Right lobe of liver (tissue), 6 donors: ENCODE measurements around the gene TSPAN18. TPM values are rescaled to one million over a fixed set of nuclear protein-coding genes. Genes with fewer than 3 reads are reported as not detected.
A peak's percentile ranks its signal among the peaks of the same experiment; 100 is the strongest.

Experiments used
- ATAC-seq, 4 donors: fragments of 200-7000 bp; cut with Tn5 transposase; one replicate each; pipeline ENCODE4 v1.9.1; 2020; ENCODE audit warnings: mild to moderate bottlenecking in 4 of 4, moderate library complexity in 4 of 4
- DNase-seq, 3 donors: peaks; one replicate each; pipeline ENCODE4 v3.0.0-alpha.2; 2020
- H3K27ac ChIP-seq, 3 donors: fragments of 200-600 bp; one replicate each; pipeline ENCODE4 v1.8.0; 2022
- H3K27me3 ChIP-seq, 2 donors: fragments of 200-600 bp; one replicate each; pipeline ENCODE4 v1.8.0; 2022
- H3K36me3 ChIP-seq, 4 donors: fragments of 200-600 bp; sonication (generic) in 1 of 4; one replicate each; pipeline versions ENCODE4 v1.5.1 to v1.8.0; 2017 to 2022; ENCODE audit warnings: control low read depth in 1 of 4
- H3K4me1 ChIP-seq, 4 donors: fragments of 200-600 bp; sonication (generic) in 1 of 4; one replicate each; pipeline versions ENCODE4 v1.5.1 to v1.8.0; 2017 to 2022; ENCODE audit warnings: control low read depth in 1 of 4
- H3K4me3 ChIP-seq, 3 donors: fragments of 200-600 bp; one replicate each; pipeline ENCODE4 v1.8.0; 2022
- H3K9me3 ChIP-seq, 4 donors: fragments of 200-600 bp; sonication (generic) in 1 of 4; one replicate each; pipeline versions ENCODE4 v1.5.1 to v1.8.0; 2017 to 2022; ENCODE audit warnings: control low read depth in 1 of 4
- POLR2A ChIP-seq: fragments of 450-650 bp; IDR thresholded peaks from one replicate; pipeline ENCODE4 v1.6.1; 2017; ENCODE audit warnings: antibody characterized with exemption, mild to moderate bottlenecking
- WGBS: methylation state at CpG from one replicate; pipeline ENCODE4 v1.1.6; 2018; ENCODE audit warnings: low coverage, low lambda C conversion rate; ENCODE audit not compliant: insufficient coverage; ENCODE audit errors: missing lambda C conversion rate; 5-methylcytosine and 5-hydroxymethylcytosine counted together
- intact Hi-C, 2 donors: fragments of 100-400 bp; cut with DNase I; formaldehyde crosslinking; loops; one replicate each; pipeline versions ENCODE4 v1.11.2 to v1.14.1; 2022
- total RNA-seq, 6 experiments: library from RNA; depleted of rRNA in 2 of 6; stranded (reverse); fragments of >200 nt in 2 of 6; fragmentation: NEBNext Ultra II Directional in 3 of 6; extraction: Animal tissue kit (Norgen Biotek cat#: 25700) in 3 of 6; gene quantifications; one replicate each; pipeline versions ENCODE4 v1.1.0 to v1.2.4, GENCODE V29; 2016 to 2023
- TF ChIP-seq, protein P1 (sequence below), 4 donors: fragments of 200-600 bp in 3 of 4; fragments of 450-650 bp in 1 of 4; IDR thresholded peaks; one replicate each; pipeline versions ENCODE4 v1.5.1 to v1.8.0; 2016 to 2022; ENCODE audit warnings: antibody characterized with exemption in 4 of 4, mild to moderate bottlenecking in 2 of 4
- donor health status: DM: no; HTN: yes; CAD: no.
- donor health status: DM: no; HTN: no; CAD: no.
- donor health status: DM: no; HTN: no; CAD: no.
- donor health status: DM: no; HTN: yes; CAD: no.
- donor health status: DM: no; HTN: yes; CAD: no.

Gene TSPAN18
- total RNA-seq, 6 experiments from 2014 or later: 3.4 to 10.6 (median 5.3) TPM

DNA sequence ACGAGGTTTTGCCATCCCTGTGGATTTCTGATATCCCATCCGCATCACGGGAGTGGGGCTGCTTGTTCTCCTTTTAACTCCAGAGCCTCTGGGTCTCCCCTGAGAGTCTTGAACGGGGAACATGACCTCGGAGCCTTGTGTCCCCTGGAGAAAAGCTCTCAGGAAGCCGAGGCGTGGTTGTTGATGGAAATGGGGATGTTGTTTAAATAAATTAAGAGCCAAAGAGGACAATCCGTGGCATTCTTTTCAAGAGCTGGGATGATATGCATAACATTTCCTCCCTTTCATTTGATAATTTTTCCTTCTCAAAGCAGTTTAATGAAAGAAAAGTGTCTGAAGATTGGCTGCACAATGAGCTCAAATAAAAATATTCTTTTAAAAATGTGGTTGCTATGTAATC lies 14.2 kb downstream of the TSPAN18 start:
- WGBS: 51% methylated on average over 8 of the region's 8 CpGs
- H3K9me3 ChIP-seq: no peaks in the 10 kb centered on the region
- no peaks in the 10 kb centered on the region for H3K27me3 ChIP-seq
- TF ChIP-seq POLR2A: no peak
- TF ChIP-seq, protein P1, sequence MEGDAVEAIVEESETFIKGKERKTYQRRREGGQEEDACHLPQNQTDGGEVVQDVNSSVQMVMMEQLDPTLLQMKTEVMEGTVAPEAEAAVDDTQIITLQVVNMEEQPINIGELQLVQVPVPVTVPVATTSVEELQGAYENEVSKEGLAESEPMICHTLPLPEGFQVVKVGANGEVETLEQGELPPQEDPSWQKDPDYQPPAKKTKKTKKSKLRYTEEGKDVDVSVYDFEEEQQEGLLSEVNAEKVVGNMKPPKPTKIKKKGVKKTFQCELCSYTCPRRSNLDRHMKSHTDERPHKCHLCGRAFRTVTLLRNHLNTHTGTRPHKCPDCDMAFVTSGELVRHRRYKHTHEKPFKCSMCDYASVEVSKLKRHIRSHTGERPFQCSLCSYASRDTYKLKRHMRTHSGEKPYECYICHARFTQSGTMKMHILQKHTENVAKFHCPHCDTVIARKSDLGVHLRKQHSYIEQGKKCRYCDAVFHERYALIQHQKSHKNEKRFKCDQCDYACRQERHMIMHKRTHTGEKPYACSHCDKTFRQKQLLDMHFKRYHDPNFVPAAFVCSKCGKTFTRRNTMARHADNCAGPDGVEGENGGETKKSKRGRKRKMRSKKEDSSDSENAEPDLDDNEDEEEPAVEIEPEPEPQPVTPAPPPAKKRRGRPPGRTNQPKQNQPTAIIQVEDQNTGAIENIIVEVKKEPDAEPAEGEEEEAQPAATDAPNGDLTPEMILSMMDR (IDR thresholded peaks at IDR 0.05): no peak
- H3K36me3 ChIP-seq: no peaks in the 10 kb centered on the region
- no peak for DNase-seq
- no peaks in the 10 kb centered on the region for H3K4me1 ChIP-seq
- ATAC-seq: no peak
- no peak overlapping the region for H3K4me3 ChIP-seq
- H3K27ac ChIP-seq: no peak overlapping the region
- intact Hi-C loops: no loop called here

DNA sequence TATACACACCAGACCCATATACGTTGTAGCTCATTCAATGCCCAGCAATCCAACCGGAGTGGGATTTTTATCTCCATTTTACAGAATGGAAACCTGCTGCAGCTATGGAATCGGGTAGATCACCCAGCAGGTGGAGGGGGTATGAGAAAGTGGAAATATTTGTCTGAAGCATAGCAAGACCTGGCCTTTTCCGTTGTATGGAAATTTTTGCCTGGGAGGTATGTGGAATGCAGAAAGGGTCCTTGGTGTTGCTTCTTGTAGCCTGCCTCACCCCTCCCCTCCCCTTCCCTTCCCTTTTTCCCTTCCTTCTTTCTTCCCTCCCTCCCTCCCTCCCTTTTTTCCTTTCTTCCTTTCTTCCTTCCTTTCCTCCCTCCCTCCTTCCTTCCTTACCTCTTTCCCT lies 15.2 kb downstream of the TSPAN18 start:
- 82% methylated on average over 4 of the region's 4 CpGs for WGBS
- no peak for TF ChIP-seq POLR2A
- TF ChIP-seq, protein P1 (IDR thresholded peaks at IDR 0.05): no peak
- intact Hi-C loops: no loop called here
- Histone ChIP-seq H3K9me3 (no peaks in the 10 kb centered on the region), H3K27me3 (no peaks in the 10 kb centered on the region), H3K27ac (no peak overlapping the region), H3K36me3 (no peaks in the 10 kb centered on the region), H3K4me3 (no peak overlapping the region), H3K4me1 (no peaks in the 10 kb centered on the region)
- DNase-seq (no peak), ATAC-seq (no peak)

DNA sequence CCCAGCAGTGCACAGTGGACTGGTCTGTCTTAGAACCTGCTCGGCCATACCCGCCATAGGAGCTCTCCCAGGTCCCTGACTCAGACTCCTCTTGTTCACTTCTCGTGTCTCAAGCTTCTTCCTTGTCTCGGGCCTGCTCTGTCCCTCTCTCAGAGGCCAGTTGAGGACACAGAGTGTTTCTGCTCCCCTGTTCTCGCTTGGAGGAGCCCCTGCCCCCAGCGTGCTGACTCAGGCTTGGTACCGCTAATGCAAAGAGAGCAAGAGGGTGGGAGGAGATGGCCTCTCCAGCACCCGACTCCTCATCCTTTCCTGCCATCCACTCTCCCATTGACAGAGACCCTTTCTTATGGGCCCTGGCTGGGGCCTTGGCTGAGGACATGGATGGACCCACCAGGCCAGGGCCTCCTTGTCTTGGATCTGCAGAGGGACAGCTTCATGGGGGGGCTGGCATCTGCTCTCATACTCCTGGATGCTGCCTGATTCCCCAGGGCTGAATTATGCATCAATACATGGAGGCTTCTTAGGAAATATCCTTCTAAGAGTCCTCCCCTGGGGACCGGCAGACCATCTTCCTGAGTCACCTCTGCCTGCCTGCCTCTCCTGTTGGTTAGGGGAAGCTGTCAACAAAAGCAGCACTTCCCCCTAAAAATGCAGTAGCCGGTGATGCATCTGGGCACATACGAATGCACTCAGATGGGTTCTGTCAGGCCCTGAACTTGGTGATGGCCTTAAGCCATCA lies 15.9 kb downstream of the TSPAN18 start:
- 72% methylated on average over 3 of the region's 11 CpGs for WGBS
- ATAC-seq: peak in 1 of 4 donors; percentile 9
- H3K4me1 ChIP-seq: no peaks in the 10 kb centered on the region
- DNase-seq: no peak
- no peaks in the 10 kb centered on the region for H3K27me3 ChIP-seq
- no peak overlapping the region for H3K27ac ChIP-seq
- H3K9me3 ChIP-seq: no peaks in the 10 kb centered on the region
- no peak for TF ChIP-seq POLR2A
- TF ChIP-seq, protein P1 (IDR thresholded peaks at IDR 0.05): no peak
- H3K4me3 ChIP-seq: no peak overlapping the region
- H3K36me3 ChIP-seq: no peaks in the 10 kb centered on the region
- intact Hi-C loops: no loop called here

DNA sequence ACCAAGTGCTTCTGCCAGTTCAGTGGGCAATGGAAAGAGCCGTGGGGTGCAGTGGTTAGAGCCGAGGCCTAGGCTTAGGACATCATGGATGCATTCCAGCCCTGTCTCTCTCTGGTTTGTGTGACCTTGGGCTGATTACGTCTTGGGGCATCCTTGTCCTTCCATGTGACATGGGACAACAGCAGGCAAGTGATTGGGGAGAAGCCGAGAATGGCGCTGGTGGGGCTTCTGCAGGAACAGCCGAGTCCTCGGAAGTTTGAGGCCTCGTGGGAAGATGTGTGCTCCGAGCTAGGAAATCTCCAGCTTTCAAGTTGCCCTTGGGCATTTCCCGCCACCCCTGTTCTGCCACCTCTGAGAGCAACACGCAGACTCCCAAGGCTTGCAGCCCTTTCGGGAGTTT lies 16.6 kb downstream of the TSPAN18 start:
- no peak for ATAC-seq
- no peaks in the 10 kb centered on the region for H3K27me3 ChIP-seq
- no peak for TF ChIP-seq POLR2A
- TF ChIP-seq, protein P1 (IDR thresholded peaks at IDR 0.05): no peak
- no peak overlapping the region for H3K4me3 ChIP-seq
- 75% methylated on average over 2 of the region's 12 CpGs for WGBS
- H3K9me3 ChIP-seq: no peaks in the 10 kb centered on the region
- H3K27ac ChIP-seq: no peak overlapping the region
- intact Hi-C loops: no loop called here
- no peaks in the 10 kb centered on the region for H3K36me3 ChIP-seq
- no peak for DNase-seq
- no peaks in the 10 kb centered on the region for H3K4me1 ChIP-seq
